ENCODE data around the gene ZNRF3. TPM values are rescaled to one million over a fixed set of nuclear protein-coding genes. Genes with fewer than 3 reads are reported as not detected.
A peak's percentile ranks its signal among the peaks of the same experiment; 100 is the strongest.

ZNRF3 gene
- total RNA-seq, 4 donors from 2014 or later: 10.4 to 18.0 (median 14.2) TPM

- TF ChIP-seq POLR2A (IDR thresholded peaks at IDR 0.05): no peak
- Histone ChIP-seq H3K4me3 (replicated peaks in 1 of 3) (no peak overlapping the region), H3K4me1 (peaks cover 27 to 37% of the 10 kb centered on the region in 2 donors), H3K36me3 (no peaks in the 10 kb centered on the region), H3K27me3 (no peaks in the 10 kb centered on the region), H3K9me3 (no peaks in the 10 kb centered on the region), H3K27ac (no peak overlapping the region)
- 89 to 93% methylated on average over 6 of the region's 6 CpGs for whole genome bisulfite sequencing, 2 donors
- no peak for DNase-seq
- intact Hi-C loops (cut with DNase I): no loop called here
Observed at GRCh38 chr22:28889478-28890024, 6.2 kb downstream of the ZNRF3 start.

GRCh38 chr22:28891156-28891733 lies 7.9 kb downstream of the ZNRF3 start:
- H3K4me3 ChIP-seq (replicated peaks in 1 of 3): no peak overlapping the region
- H3K27ac ChIP-seq: no peak overlapping the region
- TF ChIP-seq CTCF (IDR thresholded peaks at IDR 0.05): no peak
- TF ChIP-seq POLR2A (IDR thresholded peaks at IDR 0.05): no peak
- H3K36me3 ChIP-seq: no peaks in the 10 kb centered on the region
- 94 to 96% methylated on average over 2 of the region's 2 CpGs for WGBS, 2 donors
- no peak for DNase-seq
- H3K27me3 ChIP-seq: no peaks in the 10 kb centered on the region
- intact Hi-C loops (cut with DNase I): no loop called here
- H3K9me3 ChIP-seq: no peaks in the 10 kb centered on the region
- peaks cover 16 to 26% of the 10 kb centered on the region in 2 donors for H3K4me1 ChIP-seq

GRCh38 chr22:28892175-28892731 lies 8.9 kb downstream of the ZNRF3 start:
- Histone ChIP-seq H3K4me3 (replicated peaks in 1 of 3) (no peak overlapping the region), H3K9me3 (no peaks in the 10 kb centered on the region), H3K4me1 (peaks cover 14 to 34% of the 10 kb centered on the region in 2 donors), H3K27ac (peak overlapping the region in 1 of 3 donors; percentile 50), H3K27me3 (no peaks in the 10 kb centered on the region), H3K36me3 (no peaks in the 10 kb centered on the region)
- intact Hi-C loops (cut with DNase I): no loop called here
- DNase-seq: no peak
- 60 to 70% methylated on average over 5 of the region's 5 CpGs for WGBS, 2 donors
- TF ChIP-seq POLR2A (IDR thresholded peaks at IDR 0.05) (no peak), CTCF (IDR thresholded peaks at IDR 0.05) (no peak)

GRCh38 chr22:28893810-28894209 lies 10.4 kb downstream of the ZNRF3 start:
- H3K4me3 ChIP-seq (replicated peaks in 1 of 3): no peak overlapping the region
- H3K27ac ChIP-seq: no peak overlapping the region
- DNase-seq: no peak
- H3K4me1 ChIP-seq: peaks cover 14 to 34% of the 10 kb centered on the region in 2 donors
- H3K36me3 ChIP-seq: no peaks in the 10 kb centered on the region
- no peaks in the 10 kb centered on the region for H3K9me3 ChIP-seq
- no peaks in the 10 kb centered on the region for H3K27me3 ChIP-seq
- 97 to 100% methylated on average over 4 of the region's 4 CpGs for WGBS, 2 donors
- intact Hi-C loops (cut with DNase I): no loop called here
- TF ChIP-seq POLR2A (IDR thresholded peaks at IDR 0.05) (no peak), CTCF (IDR thresholded peaks at IDR 0.05) (no peak)

GRCh38 chr22:28894334-28894733 lies 11.0 kb downstream of the ZNRF3 start:
- 55 to 60% methylated on average over 6 to 8 of the region's 8 CpGs for WGBS, 2 donors
- Histone ChIP-seq H3K27me3 (no peaks in the 10 kb centered on the region), H3K4me3 (replicated peaks in 1 of 3) (no peak overlapping the region), H3K9me3 (no peaks in the 10 kb centered on the region), H3K27ac (peak overlapping the region in 1 of 3 donors; percentile 26), H3K36me3 (no peaks in the 10 kb centered on the region), H3K4me1 (peaks cover 14 to 34% of the 10 kb centered on the region in 2 donors)
- peak; percentile 47 to 49 for DNase-seq
- intact Hi-C loops (cut with DNase I): no loop called here
- TF ChIP-seq CTCF (IDR thresholded peaks at IDR 0.05): no peak
- TF ChIP-seq POLR2A (IDR thresholded peaks at IDR 0.05): no peak
